Measurements from ENCODE around the gene WNT10A.

The WNT10A gene

GRCh38 chr2:218908721-218909619 lies 28.3 kb downstream of the WNT10A start (continued):
- TF ChIP-seq ZNF677 (tag by site-specific recombination; IDR thresholded peaks at IDR 0.05) (no peak), ZNF449 (tag by site-specific recombination; IDR thresholded peaks at IDR 0.05) (no peak), ZNF645 (tag by site-specific recombination; IDR thresholded peaks at IDR 0.05) (no peak), ZNF24 (tag by site-specific recombination; IDR thresholded peaks at IDR 0.05) (no peak; the same call in 1 of the 2 replicates), ZNF623 (tag by site-specific recombination; IDR thresholded peaks at IDR 0.05) (no peak), ZNF548 (tag by site-specific recombination; IDR thresholded peaks at IDR 0.05) (no peak), ZNF391 (tag by site-specific recombination; IDR thresholded peaks at IDR 0.05; ENCODE audit: borderline replicate concordance, low read depth) (no peak), ZNF600 (tag by site-specific recombination; IDR thresholded peaks at IDR 0.05) (0 out of 2 replicates have a peak, but pooled peaks have one; percentile 43), ZNF133 (tag by site-specific recombination; IDR thresholded peaks at IDR 0.05) (no peak), ZNF48 (tag by site-specific recombination; IDR thresholded peaks at IDR 0.05) (no peak), ZNF221 (tag by site-specific recombination; IDR thresholded peaks at IDR 0.05; ENCODE audit: borderline replicate concordance) (no peak), ZNF837 (tag by site-specific recombination; IDR thresholded peaks at IDR 0.05) (no peak), ZBTB26 (tag by site-specific recombination; optimal IDR thresholded peaks at IDR 0.05) (peak; percentile 79), CTCF (tag by site-specific recombination; IDR thresholded peaks at IDR 0.05) (no peak; the same call in 1 of the 2 replicates), ZNF521 (tag by site-specific recombination; IDR thresholded peaks at IDR 0.05) (no peak), SP2 (tag by site-specific recombination; IDR thresholded peaks at IDR 0.05) (peak; percentile 84), ZNF626 (tag by site-specific recombination; IDR thresholded peaks at IDR 0.05) (no peak), INSM2 (tag by site-specific recombination; IDR thresholded peaks at IDR 0.05) (0 out of 2 replicates have a peak, but pooled peaks have one; percentile 32), OSR2 (tag by site-specific recombination; IDR thresholded peaks at IDR 0.05) (no peak), ZNF138 (tag by site-specific recombination; IDR thresholded peaks at IDR 0.05; ENCODE audit: borderline replicate concordance) (no peak), ZNF785 (tag by site-specific recombination; IDR thresholded peaks at IDR 0.05) (no peak), HOXA7 (CRISPR knock-in tag; IDR thresholded peaks at IDR 0.05; ENCODE audit: borderline replicate concordance) (no peak), ZNF610 (tag by site-specific recombination; IDR thresholded peaks at IDR 0.05; ENCODE audit: borderline replicate concordance) (no peak), ZNF140 (tag by site-specific recombination; IDR thresholded peaks at IDR 0.05) (peak; percentile 27; the same call in 1 of the 2 replicates), ZNF514 (tag by site-specific recombination; IDR thresholded peaks at IDR 0.05) (no peak), ZNF654 (tag by site-specific recombination; IDR thresholded peaks at IDR 0.05; ENCODE audit: low read depth) (no peak), ZNF76 (tag by site-specific recombination; IDR thresholded peaks at IDR 0.05; ENCODE audit: borderline replicate concordance, low read depth) (peak; percentile 31; the same call in 1 of the 2 replicates), ZFP41 (tag by site-specific recombination; IDR thresholded peaks at IDR 0.05; ENCODE audit: borderline replicate concordance) (no peak), MYNN (tag by site-specific recombination; IDR thresholded peaks at IDR 0.05; ENCODE audit: borderline replicate concordance) (no peak), YY2 (tag by site-specific recombination; IDR thresholded peaks at IDR 0.05) (no peak), ZNF426 (tag by site-specific recombination; IDR thresholded peaks at IDR 0.05) (no peak), ZNF510 (tag by site-specific recombination; IDR thresholded peaks at IDR 0.05; ENCODE audit: insufficient replicate concordance) (no peak), ZNF302 (tag by site-specific recombination; IDR thresholded peaks at IDR 0.05; ENCODE audit: low read depth) (no peak)
